ENCODE results near the gene WDR5B.

WDR5B gene

GRCh38 chr3:122407946-122408345 is 7.9 kb downstream of the WDR5B start:
- no peak for DNase-seq

- DNase-seq = no peak
Observed at GRCh38 chr3:122406198-122406597, 9.7 kb downstream of the WDR5B start.

GRCh38 chr3:122405015-122405414 is 10.8 kb downstream of the WDR5B start:
- no peak for DNase-seq

- no peak for DNase-seq
Observed at GRCh38 chr3:122403489-122403888, 12.4 kb downstream of the WDR5B start.

GRCh38 chr3:122398920-122399319 is 16.9 kb downstream of the WDR5B start:
- no peak for DNase-seq

- DNase-seq = no peak
Observed at GRCh38 chr3:122397201-122397600, 18.7 kb downstream of the WDR5B start.

- no peak for DNase-seq
Observed at GRCh38 chr3:122396511-122396910, 19.4 kb downstream of the WDR5B start.

- DNase-seq = no peak
Observed at GRCh38 chr3:122395582-122395981, 20.3 kb downstream of the WDR5B start.

- DNase-seq = no peak
Observed at GRCh38 chr3:122394173-122394572, 21.7 kb downstream of the WDR5B start.

- peak; percentile 46 to 57 for DNase-seq
Observed at GRCh38 chr3:122392868-122393844, 22.7 kb downstream of the WDR5B start.

GRCh38 chr3:122391681-122392446 is 24.0 kb downstream of the WDR5B start:
- no peak for DNase-seq

- DNase-seq = no peak
Observed at GRCh38 chr3:122390665-122391064, 25.2 kb downstream of the WDR5B start.

- no peak for DNase-seq
Observed at GRCh38 chr3:122389892-122390291, 26.0 kb downstream of the WDR5B start.

- DNase-seq = no peak
Observed at GRCh38 chr3:122389197-122389596, 26.7 kb downstream of the WDR5B start.

GRCh38 chr3:122387709-122388108 is 28.2 kb downstream of the WDR5B start:
- DNase-seq = no peak

GRCh38 chr3:122383771-122384697 is 31.8 kb downstream of the WDR5B start, which contains the start of gene FAM162A:
Gene FAM162A (plus strand): TSS chr3:122384182. CDS start chr3:122384266, 84 bp downstream.
- peak; percentile 94 to 95 for DNase-seq

GRCh38 chr3:122382888-122383666 is 32.8 kb downstream of the WDR5B start, which contains the start of gene MIX23:
Gene MIX23 (minus strand): TSS chr3:122383231. CDS start chr3:122383224, 7 bp downstream.
- peak; percentile 82 to 87 for DNase-seq

GRCh38 chr3:122377975-122378374 is 37.9 kb downstream of the WDR5B start:
- DNase-seq = peak; percentile 20 to 59

GRCh38 chr3:122374034-122374433 is 41.8 kb downstream of the WDR5B start:
- no peak for DNase-seq

- DNase-seq = no peak
Observed at GRCh38 chr3:122366379-122366749, 49.5 kb downstream of the WDR5B start.
